UCSD-AML1 (cell line): Measurements from ENCODE around the gene UGT2A3.

ENCODE experiments used
- DNase-seq: peaks from one replicate; lab custom pipeline; 2025; ENCODE audit not compliant: unreplicated experiment; lab: John Stamatoyannopoulos, UW

Gene UGT2A3

GRCh38 chr4:68917016-68917415, 34.6 kb downstream of the UGT2A3 start:
- no peak for DNase-seq

DNA sequence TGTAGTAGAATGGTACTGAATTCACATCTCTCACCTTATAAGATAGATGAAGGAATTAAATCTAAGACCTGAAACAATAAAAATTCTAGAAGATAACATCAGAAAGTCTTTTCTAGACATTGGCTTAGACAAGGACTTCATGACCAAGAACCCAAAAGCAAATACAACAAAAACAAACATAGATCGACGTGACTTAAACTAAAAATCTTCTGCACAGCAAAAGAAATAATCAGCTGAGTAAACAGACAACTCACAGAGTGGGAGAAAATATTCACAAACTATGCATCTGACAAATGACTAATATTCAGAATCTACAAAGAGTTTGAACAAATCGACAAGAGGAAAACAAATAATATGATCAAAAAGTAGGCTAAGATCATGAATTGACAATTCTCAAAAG, 38.8 kb downstream of the UGT2A3 start:
- DNase-seq, result no peak

DNA sequence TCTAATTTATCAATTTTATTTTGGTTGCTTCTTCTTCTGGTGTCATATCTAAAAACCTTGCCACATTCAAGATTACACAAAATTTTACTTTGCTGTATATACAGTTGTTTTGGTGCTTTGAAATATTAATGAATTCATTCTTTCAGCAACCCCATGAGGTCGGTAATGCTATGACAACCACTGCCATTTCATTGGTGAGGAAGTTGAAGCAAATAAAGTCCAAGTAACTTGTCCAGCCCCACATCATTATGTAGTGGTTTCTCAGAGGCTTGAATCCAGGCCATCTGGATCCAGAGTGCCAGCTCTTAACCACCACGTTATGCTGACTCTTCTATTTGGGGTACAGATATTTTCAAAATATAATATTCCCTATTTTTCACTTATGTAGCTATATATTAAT, 42.2 kb downstream of the UGT2A3 start:
- no peak for DNase-seq

- no peak for DNase-seq
Measured at GRCh38 chr4:68907788-68908700, 43.6 kb downstream of the UGT2A3 start.

- no peak for DNase-seq
Measured at GRCh38 chr4:68907245-68907644, 44.4 kb downstream of the UGT2A3 start.

DNA sequence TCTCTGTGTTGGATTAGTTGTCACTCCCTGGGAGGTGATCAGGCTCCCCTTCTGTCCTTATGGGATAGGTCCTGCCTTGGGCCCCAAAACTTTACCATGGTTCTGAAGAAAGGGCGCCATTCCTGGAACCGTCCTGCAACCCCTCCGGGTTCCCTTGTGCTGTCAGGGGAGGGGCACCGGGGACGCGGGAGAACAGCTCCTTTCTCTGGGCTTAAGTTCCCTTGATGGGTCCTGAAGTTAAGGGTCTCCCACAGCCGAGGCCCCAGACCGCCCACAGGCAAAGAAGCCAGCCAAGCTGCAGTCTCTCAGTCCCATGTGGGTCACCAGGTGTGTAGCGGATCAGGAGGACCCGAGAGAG, 44.8 kb downstream of the UGT2A3 start:
- no peak for DNase-seq

- no peak for DNase-seq
Measured at GRCh38 chr4:68905939-68906779, 45.4 kb downstream of the UGT2A3 start.

DNA sequence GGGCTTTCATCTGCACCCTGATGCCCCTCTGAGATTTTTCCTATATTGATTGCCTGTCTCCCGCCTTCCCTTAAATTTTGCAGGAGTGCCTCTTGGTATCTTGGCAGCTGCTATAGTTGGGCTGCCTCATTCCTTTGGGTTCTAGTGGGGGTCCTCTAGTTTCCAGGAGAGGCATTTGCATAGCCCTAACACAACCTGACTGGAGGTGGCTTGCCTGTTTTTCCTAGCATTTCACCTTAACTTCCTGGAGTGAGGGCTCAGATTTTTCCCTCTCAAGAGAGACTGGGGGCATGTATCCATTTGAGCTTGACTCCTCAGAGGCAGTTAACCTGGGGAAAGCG, 46.0 kb downstream of the UGT2A3 start:
- no peak for DNase-seq

DNA sequence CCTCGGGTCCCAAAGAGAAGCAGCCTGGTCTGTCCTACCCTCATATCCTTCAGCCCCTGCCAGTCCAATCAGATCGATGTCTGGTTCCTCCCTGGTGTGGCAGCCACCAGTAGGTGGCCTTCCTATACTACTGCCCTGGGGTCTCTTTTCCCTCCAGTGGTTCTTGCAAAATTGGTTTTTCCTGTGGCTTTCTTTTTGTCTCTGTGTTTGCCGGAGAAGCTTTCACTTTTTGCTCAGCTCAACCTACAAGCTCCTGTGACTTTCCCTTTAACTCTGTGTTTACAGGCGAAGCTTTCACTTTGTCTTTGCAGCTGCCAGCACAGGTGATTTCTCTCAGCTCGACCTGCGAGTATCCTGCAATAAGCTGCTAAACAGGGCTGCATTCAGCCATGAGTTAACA, 46.8 kb downstream of the UGT2A3 start:
- DNase-seq, result no peak

DNA sequence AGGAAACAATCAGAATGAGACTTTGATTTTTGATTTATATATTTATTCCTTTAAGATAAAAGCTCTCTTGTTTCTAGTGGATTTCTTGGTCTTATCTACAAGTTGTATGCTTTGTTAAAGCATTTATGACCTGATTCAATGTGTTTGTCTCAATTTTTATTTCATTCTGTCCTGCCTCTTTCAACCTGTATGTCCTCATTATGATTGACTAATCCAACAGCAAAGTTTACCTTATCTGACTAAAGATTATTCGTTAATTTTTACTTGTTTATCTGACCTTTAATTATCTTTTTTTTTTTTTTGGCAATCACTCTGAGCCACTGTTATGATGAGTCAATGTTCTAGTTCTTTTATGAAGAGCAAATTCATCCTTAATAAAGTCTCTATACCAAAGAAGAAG, 54.9 kb downstream of the UGT2A3 start:
- DNase-seq, result no peak

GRCh38 chr4:68895561-68896198, 55.9 kb downstream of the UGT2A3 start:
- no peak for DNase-seq

DNA sequence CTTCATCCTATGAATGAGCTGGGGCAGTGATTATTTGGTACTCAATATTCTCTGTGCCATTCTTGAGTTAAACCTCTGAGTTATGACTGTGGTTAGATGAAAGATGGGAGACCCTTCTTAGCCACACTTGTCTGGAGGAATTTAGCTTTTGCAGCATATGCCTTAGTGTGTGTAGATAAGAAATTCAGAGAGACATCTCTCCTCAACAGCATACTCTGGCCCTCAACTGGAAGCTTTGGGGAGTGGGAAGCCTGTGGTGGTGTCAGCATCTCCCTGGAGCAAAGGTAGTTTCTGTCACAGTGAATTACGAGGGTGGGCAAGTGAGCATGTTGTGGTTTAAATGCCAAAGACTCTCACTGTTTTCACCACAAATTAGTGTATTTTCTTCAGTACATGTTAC, 58.7 kb downstream of the UGT2A3 start:
- no peak for DNase-seq

- DNase-seq, result no peak
Measured at GRCh38 chr4:68891678-68892077, 59.9 kb downstream of the UGT2A3 start.

DNA sequence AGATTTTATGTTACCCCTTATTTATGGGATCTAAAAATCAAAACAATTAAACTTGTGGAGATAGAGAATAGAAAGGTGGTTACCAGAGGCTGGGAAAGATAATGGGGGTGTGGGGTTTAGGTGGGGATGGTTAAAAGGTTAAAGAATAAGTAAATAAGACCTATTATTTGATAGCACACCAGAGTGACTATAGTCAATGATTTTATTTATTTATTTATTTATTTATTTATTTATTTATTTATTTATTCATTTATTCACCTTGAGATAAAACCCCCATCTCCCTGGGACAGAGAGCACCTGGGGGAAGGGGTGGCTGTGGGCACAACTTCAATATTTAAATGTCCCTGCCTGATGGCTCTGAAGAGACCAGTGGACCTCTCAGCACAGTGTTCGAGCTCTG, 66.1 kb downstream of the UGT2A3 start:
- no peak for DNase-seq

- no peak for DNase-seq
Measured at GRCh38 chr4:68883870-68884269, 67.7 kb downstream of the UGT2A3 start.
